HUES48 (cell line): ENCODE results near the gene PKP1.
"Not testable (repeated sequence)": the region's sequence is repeated elsewhere in the genome, so short reads cannot be mapped to it uniquely, and the experiment has no call there.

ENCODE experiments used
- H3K27ac ChIP-seq: one replicate; pipeline ENCODE4 v1.7.0; 2013; ENCODE audit warnings: low read depth, low read length, inconsistent platforms
- H3K27me3 ChIP-seq: 2 replicates; pipeline ENCODE4 v1.6.1; 2013; ENCODE audit warnings: mild to moderate bottlenecking, low read length; ENCODE audit not compliant: control insufficient read depth, insufficient read depth
- H3K36me3 ChIP-seq: 2 replicates; pipeline ENCODE4 v1.6.1; 2013; ENCODE audit warnings: low read length; ENCODE audit not compliant: control insufficient read depth, insufficient read depth
- H3K4me1 ChIP-seq: 2 replicates; pipeline ENCODE4 v1.6.1; 2013; ENCODE audit warnings: mild to moderate bottlenecking, low read length; ENCODE audit not compliant: control insufficient read depth, insufficient read depth
- H3K4me3 ChIP-seq: 2 replicates; pipeline ENCODE4 v1.5.1; 2013; ENCODE audit warnings: mild to moderate bottlenecking, low read depth, low read length
- H3K9ac ChIP-seq: 2 replicates; pipeline ENCODE4 v1.6.1; 2013; ENCODE audit warnings: mild to moderate bottlenecking, low read depth, low read length, moderate library complexity
- H3K9me3 ChIP-seq: 2 replicates; pipeline ENCODE4 v1.6.1; 2013; ENCODE audit warnings: low read length; ENCODE audit not compliant: control insufficient read depth, insufficient read depth

The PKP1 gene

GRCh38 chr1:201253411-201253810 is 29.9 kb upstream of the PKP1 start:
- no peak overlapping the region for H3K27ac ChIP-seq
- H3K9ac ChIP-seq, result no peak overlapping the region
- no peaks in the 10 kb centered on the region for H3K27me3 ChIP-seq
- H3K4me3 ChIP-seq, result no peak overlapping the region
- no peaks in the 10 kb centered on the region for H3K9me3 ChIP-seq
- H3K4me1 ChIP-seq, result no peaks in the 10 kb centered on the region
- H3K36me3 ChIP-seq, result no peaks in the 10 kb centered on the region

GRCh38 chr1:201253906-201254624 is 29.2 kb upstream of the PKP1 start:
- no peaks in the 10 kb centered on the region for H3K36me3 ChIP-seq
- H3K9me3 ChIP-seq, result no peaks in the 10 kb centered on the region
- no peaks in the 10 kb centered on the region for H3K27me3 ChIP-seq
- no peak overlapping the region for H3K9ac ChIP-seq
- H3K27ac ChIP-seq, result no peak overlapping the region
- H3K4me3 ChIP-seq, result no peak overlapping the region
- 0 out of 2 replicates have a peak, but pooled peaks cover under 1% of the 10 kb centered on the region for H3K4me1 ChIP-seq

GRCh38 chr1:201254625-201255478 is 28.5 kb upstream of the PKP1 start:
- Histone ChIP-seq H3K9ac (no peak overlapping the region), H3K9me3 (no peaks in the 10 kb centered on the region), H3K27me3 (no peaks in the 10 kb centered on the region), H3K4me1 (0 out of 2 replicates have a peak, but pooled peaks cover 3% of the 10 kb centered on the region), H3K27ac (no peak overlapping the region), H3K4me3 (no peak overlapping the region), H3K36me3 (no peaks in the 10 kb centered on the region)

GRCh38 chr1:201255479-201256362 is 27.6 kb upstream of the PKP1 start:
- Histone ChIP-seq H3K9ac (no peak overlapping the region), H3K27ac (no peak overlapping the region), H3K4me3 (no peak overlapping the region), H3K9me3 (no peaks in the 10 kb centered on the region), H3K27me3 (peaks cover 7% of the 10 kb centered on the region), H3K36me3 (no peaks in the 10 kb centered on the region), H3K4me1 (peaks cover 9% of the 10 kb centered on the region; the same call in 1 of the 2 replicates)

GRCh38 chr1:201258132-201258531 is 25.2 kb upstream of the PKP1 start:
- H3K4me1 ChIP-seq, result not testable (repeated sequence)

GRCh38 chr1:201258763-201259230 is 24.5 kb upstream of the PKP1 start:
- Histone ChIP-seq H3K27ac (no peak overlapping the region), H3K4me3 (no peak overlapping the region), H3K9me3 (no peaks in the 10 kb centered on the region), H3K9ac (no peak overlapping the region), H3K27me3 (peaks cover 15% of the 10 kb centered on the region), H3K4me1 (peaks cover 9% of the 10 kb centered on the region; the same call in 1 of the 2 replicates), H3K36me3 (no peaks in the 10 kb centered on the region)

More at GRCh38 chr1:201258132-201258531, 25.2 kb upstream of the PKP1 start:
- H3K36me3 ChIP-seq, H3K9ac ChIP-seq, H3K4me3 ChIP-seq, H3K9me3 ChIP-seq, H3K27ac ChIP-seq: not testable (repeated sequence)
- H3K27me3 ChIP-seq, result peaks cover 15% of the 10 kb centered on the region

GRCh38 chr1:201259476-201260235 is 23.6 kb upstream of the PKP1 start:
- peaks cover 9% of the 10 kb centered on the region; the same call in 1 of the 2 replicates for H3K4me1 ChIP-seq
- H3K9ac ChIP-seq, result no peak overlapping the region
- no peaks in the 10 kb centered on the region for H3K36me3 ChIP-seq
- no peak overlapping the region for H3K27ac ChIP-seq
- H3K9me3 ChIP-seq, result no peaks in the 10 kb centered on the region
- peaks cover 15% of the 10 kb centered on the region for H3K27me3 ChIP-seq
- peak overlapping the region; percentile 64 for H3K4me3 ChIP-seq

- Histone ChIP-seq H3K4me1 (peaks cover 9% of the 10 kb centered on the region; the same call in 1 of the 2 replicates), H3K27ac (no peak overlapping the region), H3K27me3 (peaks cover 15% of the 10 kb centered on the region), H3K9ac (no peak overlapping the region), H3K4me3 (peak overlapping the region; percentile 64), H3K36me3 (no peaks in the 10 kb centered on the region), H3K9me3 (no peaks in the 10 kb centered on the region)
Observed at GRCh38 chr1:201260236-201260590, 23.1 kb upstream of the PKP1 start.

GRCh38 chr1:201260648-201261311 is 22.5 kb upstream of the PKP1 start:
- no peak overlapping the region for H3K27ac ChIP-seq
- no peak overlapping the region for H3K9ac ChIP-seq
- no peak overlapping the region for H3K4me3 ChIP-seq

More at GRCh38 chr1:201260648-201261311, 22.5 kb upstream of the PKP1 start:
- H3K9me3 ChIP-seq, result no peaks in the 10 kb centered on the region
- H3K27me3 ChIP-seq, result peaks cover 15% of the 10 kb centered on the region
- peaks cover 9% of the 10 kb centered on the region; the same call in 1 of the 2 replicates for H3K4me1 ChIP-seq
- no peaks in the 10 kb centered on the region for H3K36me3 ChIP-seq
